ENCODE results near the gene NT5DC1. TPM values are rescaled to one million over a fixed set of nuclear protein-coding genes. Genes with fewer than 3 reads are reported as not detected.

The NT5DC1 gene
- total RNA-seq, 1 donor from 2014 or later, result 29.7 TPM

GRCh38 chr6:116104636-116105035 is 4.0 kb downstream of the NT5DC1 start:
- peaks cover 7% of the 10 kb centered on the region for H3K4me1 ChIP-seq (ENCODE audit: insufficient read depth, low read length)
- peaks cover 5% of the 10 kb centered on the region for H4K20me1 ChIP-seq (ENCODE audit: insufficient read depth, low read length)
- Mint-ChIP-seq H3K36me3 (ENCODE audit: low read depth, unreplicated experiment) (peaks cover 16% of the 10 kb centered on the region), H3K27me3 (ENCODE audit: low read depth, unreplicated experiment) (no peaks in the 10 kb centered on the region), H3K9me3 (ENCODE audit: unreplicated experiment) (no peaks in the 10 kb centered on the region), H3K27ac (ENCODE audit: unreplicated experiment) (no peak overlapping the region), H3K4me1 (ENCODE audit: low read depth, unreplicated experiment) (peaks cover 38% of the 10 kb centered on the region), H3K4me3 (ENCODE audit: unreplicated experiment) (no peak overlapping the region)
- H3K79me2 ChIP-seq (ENCODE audit: insufficient read depth, low read length), result peaks cover 9% of the 10 kb centered on the region
- H3K9me3 ChIP-seq (ENCODE audit: insufficient read depth, low read depth, low read length), result no peaks in the 10 kb centered on the region
- TF ChIP-seq EZH2 (IDR thresholded peaks at IDR 0.05; ENCODE audit: insufficient read depth, low read length) (no peak), CTCF (IDR thresholded peaks at IDR 0.05; ENCODE audit: insufficient read depth, low read depth, low read length) (no peak)
- FAIRE-seq (no peak), DNase-seq (ENCODE audit: low read depth) (no peak)
- H3K27me3 ChIP-seq (ENCODE audit: insufficient read depth, low read length), result no peaks in the 10 kb centered on the region
- H3K9ac ChIP-seq (ENCODE audit: low read length), result no peak overlapping the region
- H3K4me3 ChIP-seq (ENCODE audit: insufficient read depth, low read depth, low read length), result no peak overlapping the region
- no peak overlapping the region for H3K27ac ChIP-seq (ENCODE audit: low read depth, low read length)
- peaks cover 2% of the 10 kb centered on the region for H3K36me3 ChIP-seq (ENCODE audit: insufficient read depth, low read length)
- H3K4me2 ChIP-seq (ENCODE audit: low read length), result no peak overlapping the region
- H2AFZ ChIP-seq (ENCODE audit: low read depth, low read length), result no peak overlapping the region

GRCh38 chr6:116105247-116105646 is 4.6 kb downstream of the NT5DC1 start:
- H3K4me3 Mint-ChIP-seq (ENCODE audit: unreplicated experiment), result no peak overlapping the region
- no peak for TF ChIP-seq EZH2 (IDR thresholded peaks at IDR 0.05; ENCODE audit: insufficient read depth, low read length)
- no peak for TF ChIP-seq CTCF (IDR thresholded peaks at IDR 0.05; ENCODE audit: insufficient read depth, low read depth, low read length)
- Histone ChIP-seq H3K79me2 (ENCODE audit: insufficient read depth, low read length) (peaks cover 9% of the 10 kb centered on the region), H3K36me3 (ENCODE audit: insufficient read depth, low read length) (peaks cover 2% of the 10 kb centered on the region), H3K9ac (ENCODE audit: low read length) (no peak overlapping the region), H4K20me1 (ENCODE audit: insufficient read depth, low read length) (peaks cover 5% of the 10 kb centered on the region), H3K9me3 (ENCODE audit: insufficient read depth, low read depth, low read length) (no peaks in the 10 kb centered on the region), H3K4me1 (ENCODE audit: insufficient read depth, low read length) (peaks cover 7% of the 10 kb centered on the region), H3K4me3 (ENCODE audit: insufficient read depth, low read depth, low read length) (no peak overlapping the region), H3K27me3 (ENCODE audit: insufficient read depth, low read length) (no peaks in the 10 kb centered on the region), H2AFZ (ENCODE audit: low read depth, low read length) (no peak overlapping the region), H3K4me2 (ENCODE audit: low read length) (no peak overlapping the region), H3K27ac (ENCODE audit: low read depth, low read length) (no peak overlapping the region)
- H3K9me3 Mint-ChIP-seq (ENCODE audit: unreplicated experiment), result no peaks in the 10 kb centered on the region
- H3K27me3 Mint-ChIP-seq (ENCODE audit: low read depth, unreplicated experiment), result no peaks in the 10 kb centered on the region
- DNase-seq (ENCODE audit: low read depth) (no peak), FAIRE-seq (no peak)
- peaks cover 38% of the 10 kb centered on the region for H3K4me1 Mint-ChIP-seq (ENCODE audit: low read depth, unreplicated experiment)
- H3K36me3 Mint-ChIP-seq (ENCODE audit: low read depth, unreplicated experiment), result peaks cover 17% of the 10 kb centered on the region
- peak overlapping the region; percentile 41 for H3K27ac Mint-ChIP-seq (ENCODE audit: unreplicated experiment)

- FAIRE-seq (no peak), DNase-seq (ENCODE audit: low read depth) (peak; percentile 61)
- Mint-ChIP-seq H3K36me3 (ENCODE audit: low read depth, unreplicated experiment) (peaks cover 22% of the 10 kb centered on the region), H3K4me3 (ENCODE audit: unreplicated experiment) (no peak overlapping the region), H3K4me1 (ENCODE audit: low read depth, unreplicated experiment) (peaks cover 38% of the 10 kb centered on the region), H3K9me3 (ENCODE audit: unreplicated experiment) (no peaks in the 10 kb centered on the region), H3K27me3 (ENCODE audit: low read depth, unreplicated experiment) (no peaks in the 10 kb centered on the region), H3K27ac (ENCODE audit: unreplicated experiment) (peak overlapping the region; percentile 84)
- no peak overlapping the region for H2AFZ ChIP-seq (ENCODE audit: low read depth, low read length)
- TF ChIP-seq EZH2 (IDR thresholded peaks at IDR 0.05; ENCODE audit: insufficient read depth, low read length) (no peak), CTCF (IDR thresholded peaks at IDR 0.05; ENCODE audit: insufficient read depth, low read depth, low read length) (no peak)
- H3K27ac ChIP-seq (ENCODE audit: low read depth, low read length), result no peak overlapping the region
- no peak overlapping the region for H3K9ac ChIP-seq (ENCODE audit: low read length)
- no peak overlapping the region for H3K4me3 ChIP-seq (ENCODE audit: insufficient read depth, low read depth, low read length)
- H3K4me1 ChIP-seq (ENCODE audit: insufficient read depth, low read length), result peaks cover 7% of the 10 kb centered on the region
- no peaks in the 10 kb centered on the region for H3K9me3 ChIP-seq (ENCODE audit: insufficient read depth, low read depth, low read length)
- peaks cover 2% of the 10 kb centered on the region for H3K36me3 ChIP-seq (ENCODE audit: insufficient read depth, low read length)
- H3K4me2 ChIP-seq (ENCODE audit: low read length), result peak overlapping the region; percentile 19
- no peaks in the 10 kb centered on the region for H3K27me3 ChIP-seq (ENCODE audit: insufficient read depth, low read length)
- peaks cover 5% of the 10 kb centered on the region for H4K20me1 ChIP-seq (ENCODE audit: insufficient read depth, low read length)
- peaks cover 9% of the 10 kb centered on the region for H3K79me2 ChIP-seq (ENCODE audit: insufficient read depth, low read length)
Observed at GRCh38 chr6:116106146-116106545, 5.5 kb downstream of the NT5DC1 start.

All from astrocyte (in vitro differentiated cells and primary cell).